Medulla oblongata (tissue), 1 donor: Measurements from ENCODE around the gene CNTD1.
"Not testable (repeated sequence)": the region's sequence is repeated elsewhere in the genome, so short reads cannot be mapped to it uniquely, and the experiment has no call there.

ENCODE experiments used
- DNase-seq: peaks from one replicate; pipeline ENCODE4 v3.0.0-alpha.2; 2015; ENCODE audit errors: extremely low spot score

The CNTD1 gene

DNA sequence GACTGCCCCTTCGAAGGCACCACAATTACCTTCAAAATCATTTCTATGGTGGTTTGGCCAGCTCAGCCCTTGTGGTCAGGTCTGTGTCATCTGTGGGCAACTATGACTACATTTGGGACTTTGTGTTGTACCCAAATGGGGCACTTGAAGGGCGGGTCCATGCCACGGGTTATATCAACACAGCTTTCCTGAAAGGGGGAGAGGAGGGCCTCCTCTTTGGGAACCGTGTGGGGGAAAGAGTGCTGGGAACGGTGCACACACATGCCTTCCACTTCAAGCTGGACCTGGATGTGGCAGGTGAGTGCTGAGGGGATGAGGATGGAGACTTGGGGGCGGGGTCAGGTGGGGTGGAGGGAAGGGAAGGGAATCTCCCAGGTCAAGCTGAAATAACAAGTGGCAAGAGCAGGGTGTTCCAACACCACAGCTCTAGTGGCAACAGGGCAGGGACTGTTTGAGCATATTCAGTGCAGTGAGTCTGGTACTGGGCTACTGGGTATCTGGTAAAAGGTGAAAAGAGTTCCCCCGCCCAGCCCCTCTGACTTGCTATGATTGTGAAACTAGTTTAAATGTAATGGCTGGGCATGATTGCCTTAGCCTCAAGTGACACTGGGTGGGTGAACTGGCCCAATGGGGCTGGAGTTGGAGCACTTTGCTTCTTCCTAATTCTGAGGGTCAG lies 47.4 kb downstream of the CNTD1 start:
- no peak for DNase-seq

DNA sequence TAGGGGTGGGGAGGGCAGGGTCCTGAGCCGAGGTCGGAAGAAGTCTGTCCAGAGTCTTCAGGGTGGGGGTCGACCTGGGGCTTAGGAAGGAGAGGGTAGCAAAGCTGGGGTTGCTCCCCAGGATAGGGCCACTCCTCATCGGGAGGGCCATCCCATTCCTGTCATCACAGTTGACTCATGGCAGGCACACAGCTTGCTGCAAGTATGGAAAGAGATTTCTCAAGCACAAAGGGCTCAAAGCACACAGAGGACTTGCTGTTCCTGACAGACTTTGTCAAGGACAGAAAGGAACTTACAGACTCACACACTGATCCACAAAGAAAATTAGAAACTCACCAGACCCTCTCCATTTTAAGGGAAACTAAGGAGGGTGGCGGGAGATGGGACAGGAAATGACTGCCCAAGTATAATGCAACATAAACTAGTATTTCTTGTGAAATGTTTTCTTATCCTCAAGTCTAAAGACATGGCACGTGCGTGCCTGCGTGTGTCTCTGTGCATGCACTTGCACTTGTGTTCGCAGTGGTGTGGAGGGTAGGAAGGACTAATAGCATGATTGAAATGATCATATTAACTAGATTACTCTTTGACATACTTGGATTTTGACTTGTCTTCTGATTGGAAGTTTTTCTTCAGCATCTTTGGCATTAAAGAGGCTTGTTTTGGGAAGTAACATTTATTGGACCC lies 48.1 kb downstream of the CNTD1 start:
- DNase-seq = no peak

DNA sequence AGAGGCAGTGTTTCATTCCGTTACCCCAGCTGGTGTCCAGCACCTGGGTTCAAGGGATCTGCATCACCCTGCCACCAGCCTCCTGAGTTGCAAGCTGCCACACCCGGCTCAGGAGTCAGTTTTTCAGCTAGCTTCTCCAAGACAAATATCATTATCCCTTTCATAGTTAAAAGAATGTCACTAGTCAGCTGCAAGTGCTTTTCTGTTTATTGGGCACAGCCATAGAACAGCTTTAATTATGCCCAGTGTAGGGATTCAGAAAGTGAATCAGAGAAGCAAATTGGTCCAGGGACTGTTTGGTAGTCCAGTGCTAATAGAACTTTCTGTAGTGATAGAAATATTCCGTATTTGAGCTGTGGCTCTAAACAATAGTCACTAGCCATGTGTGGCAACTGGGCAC lies 49.4 kb downstream of the CNTD1 start:
- DNase-seq = no peak

DNA sequence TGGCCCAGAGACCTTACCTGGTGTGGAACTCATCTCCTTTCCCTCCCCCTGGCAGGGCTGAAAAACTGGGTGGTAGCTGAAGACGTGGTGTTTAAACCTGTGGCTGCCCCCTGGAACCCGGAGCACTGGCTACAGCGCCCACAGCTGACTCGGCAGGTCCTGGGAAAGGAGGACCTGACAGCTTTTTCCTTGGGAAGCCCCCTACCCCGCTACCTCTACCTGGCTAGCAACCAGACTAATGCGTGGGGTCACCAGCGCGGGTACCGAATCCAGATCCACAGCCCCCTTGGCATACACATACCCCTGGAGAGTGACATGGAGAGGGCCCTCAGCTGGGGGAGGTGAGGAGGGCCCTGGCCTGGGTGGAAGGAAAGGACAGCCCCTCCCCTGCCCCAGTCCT lies 50.4 kb downstream of the CNTD1 start:
- DNase-seq = no peak

DNA sequence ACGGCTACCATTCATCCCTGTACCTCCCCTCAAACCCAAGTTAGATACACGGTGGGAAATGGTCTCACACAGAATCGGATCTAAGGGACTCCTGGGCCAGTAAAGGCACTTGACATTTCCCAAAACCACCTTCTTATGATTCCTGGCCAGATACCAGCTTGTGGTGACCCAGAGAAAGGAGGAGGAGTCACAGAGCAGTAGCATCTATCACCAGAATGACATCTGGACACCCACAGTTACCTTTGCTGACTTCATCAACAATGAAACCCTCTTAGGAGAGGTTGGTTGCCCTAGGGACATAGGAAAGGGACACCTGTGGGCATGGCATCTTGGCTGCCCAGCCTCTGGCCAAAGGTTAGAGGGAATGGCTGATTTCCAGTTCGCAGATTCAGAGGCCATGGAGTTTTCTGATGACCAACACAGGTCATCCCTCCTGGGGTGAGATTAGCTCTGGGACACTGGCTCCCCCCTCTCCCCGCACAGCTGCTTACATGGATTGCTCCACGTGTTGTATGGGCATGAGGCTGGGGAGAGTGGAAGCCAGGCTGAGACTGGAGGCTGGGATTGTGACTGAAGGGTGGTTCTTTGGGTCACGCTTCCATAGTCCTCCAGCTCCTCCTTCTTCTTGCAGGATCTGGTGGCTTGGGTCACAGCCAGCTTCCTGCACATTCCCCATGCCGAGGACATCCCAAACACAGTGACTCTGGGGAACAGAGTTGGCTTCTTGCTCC lies 51.0 kb downstream of the CNTD1 start:
- DNase-seq = no peak

DNA sequence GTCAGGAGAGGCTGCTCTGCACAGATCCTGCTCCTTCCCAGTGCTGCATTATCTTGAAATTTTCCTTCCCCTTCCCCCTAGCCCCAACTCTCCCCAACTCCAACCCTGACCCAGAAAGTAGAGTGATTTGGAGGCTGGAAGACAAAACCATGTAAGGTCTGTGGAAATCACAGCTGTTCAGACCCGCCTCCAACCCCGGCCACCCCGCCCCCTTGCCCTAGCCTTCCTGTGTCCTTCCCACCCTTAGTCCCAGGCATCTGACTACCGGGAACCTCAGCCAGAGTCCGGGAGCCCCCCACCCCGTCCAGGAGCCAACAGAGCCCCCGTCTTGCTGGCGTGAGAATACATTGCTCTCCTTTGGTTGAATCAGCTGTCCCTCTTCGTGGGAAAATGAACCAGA lies 52.3 kb downstream of the CNTD1 start, which contains the start of gene AOC3:
Gene AOC3, plus strand, starts transcription at position 246 of the 400 bp plus-strand sequence. Its CDS starts 145 bp downstream, at position 391.
- no peak for DNase-seq

DNA sequence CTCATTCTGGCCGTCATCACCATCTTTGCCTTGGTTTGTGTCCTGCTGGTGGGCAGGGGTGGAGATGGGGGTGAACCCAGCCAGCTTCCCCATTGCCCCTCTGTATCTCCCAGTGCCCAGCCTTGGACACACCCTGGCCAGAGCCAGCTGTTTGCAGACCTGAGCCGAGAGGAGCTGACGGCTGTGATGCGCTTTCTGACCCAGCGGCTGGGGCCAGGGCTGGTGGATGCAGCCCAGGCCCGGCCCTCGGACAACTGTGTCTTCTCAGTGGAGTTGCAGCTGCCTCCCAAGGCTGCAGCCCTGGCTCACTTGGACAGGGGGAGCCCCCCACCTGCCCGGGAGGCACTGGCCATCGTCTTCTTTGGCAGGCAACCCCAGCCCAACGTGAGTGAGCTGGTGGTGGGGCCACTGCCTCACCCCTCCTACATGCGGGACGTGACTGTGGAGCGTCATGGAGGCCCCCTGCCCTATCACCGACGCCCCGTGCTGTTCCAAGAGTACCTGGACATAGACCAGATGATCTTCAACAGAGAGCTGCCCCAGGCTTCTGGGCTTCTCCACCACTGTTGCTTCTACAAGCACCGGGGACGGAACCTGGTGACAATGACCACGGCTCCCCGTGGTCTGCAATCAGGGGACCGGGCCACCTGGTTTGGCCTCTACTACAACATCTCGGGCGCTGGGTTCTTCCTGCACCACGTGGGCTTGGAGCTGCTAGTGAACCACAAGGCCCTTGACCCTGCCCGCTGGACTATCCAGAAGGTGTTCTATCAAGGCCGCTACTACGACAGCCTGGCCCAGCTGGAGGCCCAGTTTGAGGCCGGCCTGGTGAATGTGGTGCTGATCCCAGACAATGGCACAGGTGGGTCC lies 52.9 kb downstream of the CNTD1 start:
- not testable (repeated sequence) for DNase-seq

DNA sequence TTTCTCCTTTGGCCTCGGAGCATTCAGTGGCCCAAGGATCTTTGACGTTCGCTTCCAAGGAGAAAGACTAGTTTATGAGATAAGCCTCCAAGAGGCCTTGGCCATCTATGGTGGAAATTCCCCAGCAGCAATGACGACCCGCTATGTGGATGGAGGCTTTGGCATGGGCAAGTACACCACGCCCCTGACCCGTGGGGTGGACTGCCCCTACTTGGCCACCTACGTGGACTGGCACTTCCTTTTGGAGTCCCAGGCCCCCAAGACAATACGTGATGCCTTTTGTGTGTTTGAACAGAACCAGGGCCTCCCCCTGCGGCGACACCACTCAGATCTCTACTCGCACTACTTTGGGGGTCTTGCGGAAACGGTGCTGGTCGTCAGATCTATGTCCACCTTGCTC lies 53.7 kb downstream of the CNTD1 start:
- no peak for DNase-seq

DNA sequence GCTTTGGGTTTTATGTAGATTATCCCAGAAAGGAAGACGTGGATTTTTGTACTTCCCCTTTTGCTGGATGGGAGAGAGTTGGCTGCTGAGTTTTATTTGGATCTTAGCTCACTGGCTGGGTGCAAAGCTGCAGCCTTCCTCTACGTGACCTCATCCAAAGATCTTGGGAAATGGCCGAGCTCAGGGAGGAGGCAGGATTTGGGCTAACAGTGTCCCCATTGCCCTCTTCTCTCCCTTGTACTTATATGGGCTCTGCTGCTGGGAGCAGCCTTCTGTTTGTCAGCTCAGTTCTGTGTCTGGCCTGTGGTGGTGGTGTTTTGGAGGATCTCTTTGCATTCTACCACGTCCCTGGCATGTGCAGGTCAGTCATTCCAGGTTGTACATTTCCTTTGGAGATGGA lies 54.3 kb downstream of the CNTD1 start:
- DNase-seq = no peak

DNA sequence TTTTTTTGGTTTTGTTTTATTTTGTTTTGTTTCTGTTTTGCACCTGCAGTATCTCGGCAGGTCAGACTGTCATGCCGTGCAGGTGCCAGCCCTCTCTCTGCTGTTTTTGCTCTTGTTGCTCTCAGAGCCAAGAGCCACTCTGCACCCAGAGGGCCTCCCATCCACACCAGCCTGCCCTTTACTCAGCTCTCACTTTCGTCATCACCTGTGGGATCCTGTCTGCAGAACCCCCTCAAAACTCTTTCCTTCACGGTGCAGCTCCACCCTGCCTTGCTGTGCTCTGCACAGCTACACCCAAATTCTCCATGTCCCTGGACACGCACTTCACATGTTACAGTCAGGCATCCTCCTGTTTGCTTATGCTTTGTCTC lies 54.9 kb downstream of the CNTD1 start:
- DNase-seq = no peak

DNA sequence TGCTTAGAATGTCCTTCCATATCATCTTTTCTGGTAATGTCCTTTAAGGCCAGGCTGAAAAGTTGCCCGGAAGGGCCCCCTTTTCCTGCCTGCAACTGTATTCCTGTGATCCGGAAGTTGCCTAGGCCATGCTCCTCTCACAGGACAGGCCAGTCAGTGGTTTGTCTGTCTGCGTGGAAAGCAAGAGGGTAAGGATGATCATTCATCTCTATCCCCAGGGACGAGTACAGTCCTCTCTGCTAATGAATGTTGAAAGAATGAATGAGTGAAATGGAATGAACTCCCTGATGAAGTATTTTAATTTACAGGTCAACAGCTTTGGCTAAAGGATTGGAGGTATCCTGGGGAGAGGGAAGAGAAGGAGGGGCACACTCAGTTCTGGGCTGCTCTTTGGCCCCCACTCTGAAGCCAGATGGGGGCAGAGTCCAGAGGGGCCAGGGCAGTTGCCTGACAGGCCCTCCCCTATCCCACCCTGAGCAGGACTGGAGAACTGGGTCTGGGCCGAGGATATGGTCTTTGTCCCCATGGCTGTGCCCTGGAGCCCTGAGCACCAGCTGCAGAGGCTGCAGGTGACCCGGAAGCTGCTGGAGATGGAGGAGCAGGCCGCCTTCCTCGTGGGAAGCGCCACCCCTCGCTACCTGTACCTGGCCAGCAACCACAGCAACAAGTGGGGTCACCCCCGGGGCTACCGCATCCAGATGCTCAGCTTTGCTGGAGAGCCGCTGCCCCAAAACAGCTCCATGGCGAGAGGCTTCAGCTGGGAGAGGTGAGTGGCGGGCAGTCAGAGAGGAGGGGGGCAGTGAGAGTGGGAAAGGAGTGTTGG lies 55.5 kb downstream of the CNTD1 start:
- no peak for DNase-seq

DNA sequence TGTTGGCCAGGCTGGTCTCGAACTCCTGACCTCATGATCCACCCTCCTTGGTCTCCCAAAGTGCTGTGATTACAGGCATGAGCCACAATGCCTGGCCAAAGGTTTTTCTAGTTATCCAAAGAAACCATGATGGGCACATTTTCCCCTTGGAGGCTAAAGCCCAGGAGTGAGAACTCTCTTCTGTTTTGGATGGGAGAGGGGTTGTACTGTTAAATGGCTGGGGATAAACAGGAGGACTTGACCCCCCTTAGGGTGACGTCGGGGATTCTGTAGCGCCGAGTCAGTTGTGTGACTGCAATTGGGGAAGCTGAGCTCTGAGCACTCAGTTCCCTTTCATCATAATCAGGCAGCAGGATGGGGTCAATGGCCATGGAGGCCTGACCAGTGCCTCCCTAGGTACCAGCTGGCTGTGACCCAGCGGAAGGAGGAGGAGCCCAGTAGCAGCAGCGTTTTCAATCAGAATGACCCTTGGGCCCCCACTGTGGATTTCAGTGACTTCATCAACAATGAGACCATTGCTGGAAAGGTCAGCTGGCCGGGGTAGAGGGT lies 56.5 kb downstream of the CNTD1 start:
- DNase-seq = no peak

DNA sequence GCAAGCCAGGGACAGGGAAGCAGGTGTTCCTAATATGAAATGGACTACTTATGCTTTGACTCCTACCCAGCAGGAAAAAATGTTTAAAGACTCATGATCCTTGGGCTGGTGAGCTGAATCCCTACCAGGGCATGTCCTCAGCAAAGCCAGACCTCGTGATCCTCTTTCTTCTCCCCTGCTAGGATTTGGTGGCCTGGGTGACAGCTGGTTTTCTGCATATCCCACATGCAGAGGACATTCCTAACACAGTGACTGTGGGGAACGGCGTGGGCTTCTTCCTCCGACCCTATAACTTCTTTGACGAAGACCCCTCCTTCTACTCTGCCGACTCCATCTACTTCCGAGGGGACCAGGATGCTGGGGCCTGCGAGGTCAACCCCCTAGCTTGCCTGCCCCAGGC lies 57.4 kb downstream of the CNTD1 start:
- DNase-seq = not testable (repeated sequence)

DNA sequence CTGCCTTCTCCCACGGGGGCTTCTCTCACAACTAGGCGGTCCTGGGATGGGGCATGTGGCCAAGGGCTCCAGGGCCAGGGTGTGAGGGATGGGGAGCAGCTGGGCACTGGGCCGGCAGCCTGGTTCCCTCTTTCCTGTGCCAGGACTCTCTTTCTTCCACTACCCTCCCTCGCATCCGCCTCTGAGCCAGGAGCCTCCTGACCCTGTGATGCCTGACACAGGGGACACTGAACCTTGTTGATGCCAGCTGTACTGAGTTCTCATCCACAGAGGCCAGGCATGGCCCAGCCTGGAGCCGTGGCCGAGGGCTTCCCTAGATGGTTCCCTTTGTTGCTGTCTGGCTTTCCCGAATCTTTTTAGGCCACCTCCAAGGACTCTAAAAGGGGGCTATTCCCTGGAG lies 57.9 kb downstream of the CNTD1 start:
- DNase-seq = not testable (repeated sequence)

DNA sequence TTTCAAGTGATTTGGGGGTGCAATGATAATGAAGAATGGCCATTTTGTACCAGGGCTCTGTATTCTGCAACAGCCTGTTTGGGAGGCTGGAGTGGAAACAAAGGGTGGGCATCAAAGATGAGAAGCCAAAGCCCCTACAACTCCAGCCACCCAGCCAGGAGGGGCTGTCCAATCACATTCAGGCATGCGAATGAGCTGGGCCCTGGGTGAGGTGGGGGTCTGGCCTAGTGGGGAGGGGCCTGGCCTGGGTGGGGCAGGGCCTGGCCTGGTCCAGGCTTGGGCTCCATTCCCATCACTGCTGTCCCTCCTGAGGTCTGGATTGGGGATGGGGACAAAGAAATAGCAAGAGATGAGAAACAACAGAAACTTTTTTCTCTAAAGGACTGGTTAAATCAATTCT lies 58.7 kb downstream of the CNTD1 start:
- DNase-seq = no peak
